Left cardiac atrium (tissue), 4 donors: ENCODE data around the gene YWHAE. TPM values are rescaled to one million over a fixed set of nuclear protein-coding genes. Genes with fewer than 3 reads are reported as not detected.
"Not testable (repeated sequence)": the region's sequence is repeated elsewhere in the genome, so short reads cannot be mapped to it uniquely, and the experiment has no call there.

Experiments
- ATAC-seq, 2 donors: fragments of 200-7000 bp; cut with Tn5 transposase; one replicate each; pipeline ENCODE4 v1.9.1; 2020; ENCODE audit warnings: mild to moderate bottlenecking in 2 of 2, moderate library complexity in 2 of 2
- DNase-seq: peaks from one replicate; pipeline ENCODE4 v3.0.0-alpha.2; 2020
- intact Hi-C, 2 donors: fragments of 100-400 bp; cut with DNase I; formaldehyde crosslinking; loops; one replicate each; pipeline versions ENCODE4 v1.14.1 to v1.15.1; 2022 to 2023
- total RNA-seq, 2 donors: library from RNA; stranded (reverse); fragmentation: NEBNext Ultra II Directional; extraction: Animal tissue kit (Norgen Biotek cat#: 25700); gene quantifications; one replicate each; pipeline ENCODE4 v1.2.1, GENCODE V29; 2021
- donor health status: DM: no; HTN: yes; CAD: no.
- donor health status: DM: no; HTN: yes; CAD: no; lungs with severe emphysema.
- donor health status: DM: yes; HTN: yes; CAD: no.
- donor health status: Dilated cardiomyopathy.

YWHAE gene
- total RNA-seq, 2 donors from 2014 or later = 491 to 596 TPM

GRCh38 chr17:1379208-1379929, 20.7 kb downstream of the YWHAE start:
- no peak for ATAC-seq

GRCh38 chr17:1378476-1378860, 21.6 kb downstream of the YWHAE start:
- intact Hi-C loops, ATAC-seq: not testable (repeated sequence)

More at GRCh38 chr17:1379208-1379929, 20.7 kb downstream of the YWHAE start:
- intact Hi-C loops = no loop called here
- DNase-seq = no peak

GRCh38 chr17:1377334-1377733, 22.7 kb downstream of the YWHAE start:
- DNase-seq = no peak
- no peak for ATAC-seq
- intact Hi-C loops = no loop called here

More at GRCh38 chr17:1378476-1378860, 21.6 kb downstream of the YWHAE start:
- DNase-seq = not testable (repeated sequence)

GRCh38 chr17:1376061-1376460, 24.0 kb downstream of the YWHAE start:
- ATAC-seq = no peak
- no peak for DNase-seq
- intact Hi-C loops = no loop called here

GRCh38 chr17:1375615-1376014, 24.4 kb downstream of the YWHAE start:
- ATAC-seq (no peak), DNase-seq (no peak)
- intact Hi-C loops = no loop called here

- peak in 1 of 2 donors; percentile 21 for ATAC-seq
- intact Hi-C loops = no loop called here
- no peak for DNase-seq
These were observed 25.4 kb downstream of the YWHAE start for GRCh38 chr17:1374431-1375177.

GRCh38 chr17:1373707-1374237, 26.2 kb downstream of the YWHAE start:
- DNase-seq (no peak), ATAC-seq (no peak)
- intact Hi-C loops = no loop called here

- ATAC-seq (no peak), DNase-seq (no peak)
- intact Hi-C loops = no loop called here
These were observed 27.4 kb downstream of the YWHAE start for GRCh38 chr17:1372618-1373017.

- intact Hi-C loops = no loop called here
- ATAC-seq (no peak), DNase-seq (no peak)
These were observed 28.0 kb downstream of the YWHAE start for GRCh38 chr17:1371893-1372590.

- intact Hi-C loops = loop anchor here (5.0 to 10.0 kb wide), 3 partner anchors 86 to 146 kb away; partner anchors contain the start of genes CRK (in 2 of the 2) and INPP5K (in 1 of the 2)
- DNase-seq = no peak
- no peak for ATAC-seq
These were observed 31.4 kb downstream of the YWHAE start for GRCh38 chr17:1368588-1368987.

- ATAC-seq = no peak
These were observed 32.7 kb downstream of the YWHAE start for GRCh38 chr17:1367351-1367745.

GRCh38 chr17:1366234-1366633, 33.8 kb downstream of the YWHAE start:
- intact Hi-C loops = loop anchor here (5.0 to 10.0 kb wide), 3 partner anchors 89 to 149 kb away; partner anchors contain the start of genes CRK (in 2 of the 2) and INPP5K (in 1 of the 2)
- ATAC-seq (no peak), DNase-seq (no peak)

More at GRCh38 chr17:1367351-1367745, 32.7 kb downstream of the YWHAE start:
- no peak for DNase-seq
- intact Hi-C loops = loop anchor here (5.0 to 10.0 kb wide), 3 partner anchors 87 to 147 kb away; partner anchors contain the start of genes CRK (in 2 of the 2) and INPP5K (in 1 of the 2)

GRCh38 chr17:1365445-1366039, 34.5 kb downstream of the YWHAE start:
- DNase-seq (peak; percentile 42), ATAC-seq (peak; percentile 75 to 81)
- intact Hi-C loops = loop anchor here (2.0 to 10.0 kb wide), 4 partner anchors 89 to 149 kb away; partner anchors contain the start of genes CRK (in 2 of the 2) and INPP5K (in 1 of the 2)

- intact Hi-C loops = loop anchor here in 1 of 2 donors (10.0 kb wide), 2 partner anchors 92 to 152 kb away; partner anchors contain the start of genes CRK and INPP5K
- ATAC-seq (peak; percentile 43 to 57), DNase-seq (no peak)
These were observed 37.1 kb downstream of the YWHAE start for GRCh38 chr17:1362964-1363363.

GRCh38 chr17:1362065-1362848, 37.8 kb downstream of the YWHAE start:
- no peak for DNase-seq
- no peak for ATAC-seq
- intact Hi-C loops = loop anchor here in 1 of 2 donors (10.0 kb wide), 2 partner anchors 93 to 153 kb away; partner anchors contain the start of genes CRK and INPP5K

GRCh38 chr17:1360975-1361374, 39.0 kb downstream of the YWHAE start:
- no peak for ATAC-seq
- intact Hi-C loops = loop anchor here in 1 of 2 donors (10.0 kb wide), 2 partner anchors 94 to 154 kb away; partner anchors contain the start of genes CRK and INPP5K

GRCh38 chr17:1360315-1360714, 39.7 kb downstream of the YWHAE start:
- intact Hi-C loops = loop anchor here in 1 of 2 donors (10.0 kb wide), 2 partner anchors 94 to 154 kb away; partner anchors contain the start of genes CRK and INPP5K
- DNase-seq = peak; percentile 47

More at GRCh38 chr17:1360975-1361374, 39.0 kb downstream of the YWHAE start:
- no peak for DNase-seq

More at GRCh38 chr17:1360315-1360714, 39.7 kb downstream of the YWHAE start:
- ATAC-seq = peak in 1 of 2 donors; percentile 59
